ENCODE data around the gene MC2R. TPM values are rescaled to one million over a fixed set of nuclear protein-coding genes. Genes with fewer than 3 reads are reported as not detected.

Gene MC2R
- total RNA-seq, 1 donor, result not detected

- TF ChIP-seq CTCF (IDR thresholded peaks at IDR 0.05; ENCODE audit: insufficient read depth, low read length), result no peak
- DNase-seq (ENCODE audit: low read depth), result no peak
- H3K4me3 ChIP-seq (ENCODE audit: low read depth, low read length), result no peak overlapping the region
These were observed 6.0 kb downstream of the MC2R start for GRCh38 chr18:13909141-13909940.

- DNase-seq (ENCODE audit: low read depth), result no peak
- no peak overlapping the region for H3K4me3 ChIP-seq (ENCODE audit: low read depth, low read length)
- no peak for TF ChIP-seq CTCF (IDR thresholded peaks at IDR 0.05; ENCODE audit: insufficient read depth, low read length)
These were observed 14.7 kb downstream of the MC2R start for GRCh38 chr18:13900633-13901032.

- TF ChIP-seq CTCF (IDR thresholded peaks at IDR 0.05; ENCODE audit: insufficient read depth, low read length), result no peak
- H3K4me3 ChIP-seq (ENCODE audit: low read depth, low read length), result no peak overlapping the region
- DNase-seq (ENCODE audit: low read depth), result no peak
These were observed 19.8 kb downstream of the MC2R start for GRCh38 chr18:13895505-13896033.

GRCh38 chr18:13894531-13894930 lies 20.8 kb downstream of the MC2R start:
- H3K4me3 ChIP-seq (ENCODE audit: low read depth, low read length), result no peak overlapping the region
- no peak for TF ChIP-seq CTCF (IDR thresholded peaks at IDR 0.05; ENCODE audit: insufficient read depth, low read length)
- DNase-seq (ENCODE audit: low read depth), result no peak

- no peak for DNase-seq (ENCODE audit: low read depth)
- no peak for TF ChIP-seq CTCF (IDR thresholded peaks at IDR 0.05; ENCODE audit: insufficient read depth, low read length)
- no peak overlapping the region for H3K4me3 ChIP-seq (ENCODE audit: low read depth, low read length)
These were observed 21.9 kb downstream of the MC2R start for GRCh38 chr18:13893418-13893760.

GRCh38 chr18:13892098-13892497 lies 23.2 kb downstream of the MC2R start:
- no peak for DNase-seq (ENCODE audit: low read depth)
- TF ChIP-seq CTCF (IDR thresholded peaks at IDR 0.05; ENCODE audit: insufficient read depth, low read length), result no peak
- no peak overlapping the region for H3K4me3 ChIP-seq (ENCODE audit: low read depth, low read length)
